Mesodermal cell (in vitro differentiated cells): Measurements from ENCODE around the gene QRSL1.

ENCODE experiments used
- H3K27ac ChIP-seq: 2 replicates; pipeline ENCODE4 v1.7.0; 2013; ENCODE audit warnings: mild to moderate bottlenecking, low read depth, low read length, moderate library complexity; ENCODE audit not compliant: severe bottlenecking
- H3K36me3 ChIP-seq: 2 replicates; pipeline ENCODE4 v1.7.1; 2013; ENCODE audit warnings: mild to moderate bottlenecking, low read length, moderate library complexity; ENCODE audit not compliant: control insufficient read depth, insufficient read depth
- H3K4me1 ChIP-seq: one replicate; pipeline ENCODE4 v1.7.1; 2013; ENCODE audit warnings: mild to moderate bottlenecking, low read length; ENCODE audit not compliant: insufficient read depth, control insufficient read depth, poor library complexity, severe bottlenecking
- H3K4me3 ChIP-seq: 2 replicates; pipeline ENCODE4 v1.7.0; 2013; ENCODE audit warnings: low read length, control low read depth, mild to moderate bottlenecking; ENCODE audit not compliant: insufficient read depth, poor library complexity, severe bottlenecking; ENCODE audit errors: extremely low read depth
- H3K9me3 ChIP-seq: 2 replicates; pipeline ENCODE4 v1.7.1; 2013; ENCODE audit warnings: mild to moderate bottlenecking, low read length, moderate library complexity; ENCODE audit not compliant: control insufficient read depth
- WGBS, 2 experiments: methylation state at CpG; one replicate each; pipeline ENCODE4 v1.1.5; 2013; ENCODE audit warnings: missing lambda C conversion rate in 2 of 2; ENCODE audit not compliant: insufficient coverage in 2 of 2; 5-methylcytosine and 5-hydroxymethylcytosine counted together

The QRSL1 gene

DNA sequence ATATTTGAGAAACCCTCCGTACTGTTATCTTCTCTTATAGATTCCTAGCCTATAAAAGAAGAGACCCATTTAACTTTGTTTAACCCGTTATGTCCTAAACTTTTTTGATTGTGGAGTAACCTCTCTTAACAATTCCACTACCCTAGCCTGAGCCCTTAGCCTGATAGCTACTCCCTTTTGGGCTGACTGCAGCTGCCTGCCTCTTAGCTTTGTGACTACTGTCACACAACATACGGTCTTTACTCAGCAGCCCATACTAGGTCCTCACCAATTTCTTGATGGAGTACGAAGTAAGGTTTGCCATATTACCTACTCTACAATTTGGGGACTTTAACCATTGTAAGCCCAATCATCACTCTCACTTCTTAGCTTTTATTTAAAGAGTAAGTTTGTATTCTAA is 72.7 kb downstream of the QRSL1 start:
- WGBS, 2 experiments: 92 to 96% methylated on average over 3 of the region's 4 CpGs
- no peaks in the 10 kb centered on the region for H3K4me1 ChIP-seq
- no peak overlapping the region for H3K27ac ChIP-seq

DNA sequence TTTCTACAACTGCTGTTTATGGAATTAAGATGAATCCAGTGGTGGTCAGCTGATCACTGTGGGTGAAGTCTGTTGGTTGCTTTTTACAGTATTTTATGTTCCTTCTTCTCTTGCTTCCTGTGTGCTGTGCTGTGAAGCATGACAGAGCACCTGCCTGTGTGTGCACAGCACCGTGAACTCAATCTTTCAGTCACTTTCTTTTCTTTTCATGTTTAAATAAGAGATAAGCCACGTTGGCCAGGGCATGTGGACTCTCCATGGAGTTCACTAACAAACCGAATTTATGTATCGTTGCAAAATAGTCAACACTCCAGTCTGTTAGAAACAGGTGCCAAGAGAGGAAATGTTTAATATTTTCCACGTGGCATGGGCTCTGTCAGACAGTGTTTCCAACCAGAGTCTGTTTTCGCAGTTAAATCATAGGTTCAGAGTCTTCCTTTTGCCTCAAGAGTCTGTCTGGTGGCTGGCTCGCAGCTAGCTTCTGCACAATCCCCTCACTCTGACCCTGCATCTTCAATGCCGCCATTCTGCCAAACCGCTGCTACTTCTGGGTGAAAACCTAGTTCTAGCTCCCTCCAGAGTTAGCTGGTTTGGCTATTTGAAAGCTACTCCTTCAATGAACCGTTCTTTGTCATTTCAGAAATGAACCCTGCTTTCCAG is 73.2 kb downstream of the QRSL1 start:
- no peaks in the 10 kb centered on the region for H3K36me3 ChIP-seq
- H3K27ac ChIP-seq: no peak overlapping the region
- H3K9me3 ChIP-seq: peaks cover 17% of the 10 kb centered on the region
- H3K4me3 ChIP-seq: no peak overlapping the region
- H3K4me1 ChIP-seq: no peaks in the 10 kb centered on the region
- WGBS, 2 experiments: 87 to 92% methylated on average over 9 of the region's 10 CpGs

More for the DNA sequence above, 72.7 kb downstream of the QRSL1 start:
- Histone ChIP-seq H3K36me3 (no peaks in the 10 kb centered on the region), H3K9me3 (peaks cover 17% of the 10 kb centered on the region), H3K4me3 (no peak overlapping the region)

DNA sequence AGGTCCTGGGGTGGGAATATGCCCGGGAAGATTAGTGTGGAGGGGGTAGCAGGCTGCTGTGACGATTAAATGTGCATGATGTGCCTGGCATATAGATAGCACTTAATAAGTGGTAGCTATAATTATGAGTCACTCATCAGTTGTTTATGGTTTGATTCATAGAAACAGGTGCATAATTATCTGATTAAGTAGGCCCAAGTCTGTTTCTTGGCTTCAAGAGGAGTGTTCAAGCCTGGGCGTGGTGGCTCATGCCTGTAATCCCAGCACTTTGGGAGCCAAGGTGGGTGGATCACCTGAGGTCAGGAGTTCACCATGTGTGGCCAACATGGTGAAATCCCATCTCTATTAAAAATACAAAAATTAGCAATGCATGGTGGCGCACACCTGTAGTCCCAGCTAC is 74.9 kb downstream of the QRSL1 start:
- H3K36me3 ChIP-seq: no peaks in the 10 kb centered on the region
- no peak overlapping the region for H3K4me3 ChIP-seq
- H3K4me1 ChIP-seq: no peaks in the 10 kb centered on the region
- 72 to 81% methylated on average over 3 of the region's 4 CpGs for WGBS, 2 experiments
- peaks cover 17% of the 10 kb centered on the region for H3K9me3 ChIP-seq
- H3K27ac ChIP-seq: no peak overlapping the region

- H3K9me3 ChIP-seq: peaks cover 17% of the 10 kb centered on the region
- H3K4me1 ChIP-seq: no peaks in the 10 kb centered on the region
- no peak overlapping the region for H3K4me3 ChIP-seq
- no peaks in the 10 kb centered on the region for H3K36me3 ChIP-seq
- H3K27ac ChIP-seq: no peak overlapping the region
- WGBS, 2 experiments: 94 to 96% methylated on average over 6 of the region's 6 CpGs
Observed at GRCh38 chr6:106705156-106705555, 75.8 kb downstream of the QRSL1 start.

DNA sequence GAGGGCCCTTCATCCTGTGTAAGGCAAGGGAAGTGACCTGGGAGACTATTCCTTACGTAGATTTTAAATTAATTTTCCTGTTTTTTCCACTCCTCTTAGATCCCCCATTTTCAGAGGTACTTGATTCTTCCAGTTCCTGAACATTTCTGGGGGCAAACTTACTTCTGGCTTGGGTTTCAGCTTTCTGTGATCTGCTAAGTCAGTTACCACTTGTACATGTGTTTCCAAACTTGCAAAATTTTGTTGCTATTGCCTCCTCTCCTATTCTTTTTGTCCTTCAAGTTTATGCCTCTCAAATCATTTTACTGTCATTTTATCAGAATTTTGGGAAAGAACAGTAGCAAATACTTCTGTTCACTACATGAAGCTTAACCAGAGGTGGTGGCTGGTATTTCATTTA is 81.2 kb downstream of the QRSL1 start:
- Histone ChIP-seq H3K4me3 (no peak overlapping the region), H3K9me3 (peaks cover 5% of the 10 kb centered on the region), H3K4me1 (no peaks in the 10 kb centered on the region), H3K36me3 (no peaks in the 10 kb centered on the region), H3K27ac (no peak overlapping the region)
- 83 to 100% methylated on average over 1 of the region's 1 CpG for WGBS, 2 experiments

DNA sequence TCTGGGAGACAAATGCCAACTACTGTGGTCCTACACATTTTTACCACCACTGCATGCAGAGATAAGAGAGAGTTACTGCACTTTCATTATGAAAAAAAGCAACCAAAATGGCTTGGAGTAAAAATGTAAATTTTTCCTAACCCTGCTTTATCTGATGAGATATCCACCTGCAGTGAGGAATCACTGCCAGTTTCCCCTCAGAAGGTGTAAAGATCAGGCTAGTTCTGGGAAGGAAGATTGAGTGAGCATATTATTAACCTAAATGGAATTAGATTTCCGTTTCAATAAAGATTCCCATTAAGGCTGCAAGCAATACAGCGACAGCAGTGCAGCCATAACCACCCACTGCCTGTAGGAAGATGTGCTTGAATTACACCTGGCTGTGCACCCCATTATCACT is 84.9 kb downstream of the QRSL1 start:
- no peaks in the 10 kb centered on the region for H3K4me1 ChIP-seq
- no peak overlapping the region for H3K4me3 ChIP-seq
- no peaks in the 10 kb centered on the region for H3K36me3 ChIP-seq
- H3K9me3 ChIP-seq: no peaks in the 10 kb centered on the region
- no CpG with 5 or more reads among the region's 2 CpGs for WGBS, 2 experiments
- H3K27ac ChIP-seq: no peak overlapping the region

- Histone ChIP-seq H3K9me3 (no peaks in the 10 kb centered on the region), H3K36me3 (no peaks in the 10 kb centered on the region), H3K4me3 (no peak overlapping the region), H3K27ac (no peak overlapping the region), H3K4me1 (no peaks in the 10 kb centered on the region)
- WGBS, 2 experiments: 85 to 86% methylated on average over 4 to 5 of the region's 5 CpGs
Observed at GRCh38 chr6:106715922-106716321, 86.5 kb downstream of the QRSL1 start.

GRCh38 chr6:106716966-106717365 is 87.6 kb downstream of the QRSL1 start:
- H3K9me3 ChIP-seq: no peaks in the 10 kb centered on the region
- H3K4me3 ChIP-seq: no peak overlapping the region
- no peaks in the 10 kb centered on the region for H3K36me3 ChIP-seq
- 85 to 100% methylated on average over 1 to 2 of the region's 2 CpGs for WGBS, 2 experiments
- H3K27ac ChIP-seq: no peak overlapping the region
- H3K4me1 ChIP-seq: no peaks in the 10 kb centered on the region
